Measurements from ENCODE around the gene TMCO4. TPM values are rescaled to one million over a fixed set of nuclear protein-coding genes. Genes with fewer than 3 reads are reported as not detected.

The TMCO4 gene
- total RNA-seq, 2 donors from 2014 or later, result 26.9 to 44.1 TPM

GRCh38 chr1:19769211-19769932 lies 30.3 kb downstream of the TMCO4 start:
- intact Hi-C loops (cut with DNase I), result no loop called here
- Histone ChIP-seq H3K36me3 (peaks cover 3% of the 10 kb centered on the region), H3K4me1 (no peaks in the 10 kb centered on the region), H3K9ac (ENCODE audit: low read depth in 2 of 2, low read length in 2 of 2) (no peak overlapping the region), H3K4me3 (no peak overlapping the region), H3K27ac (no peak overlapping the region), H3K9me3 (no peaks in the 10 kb centered on the region), H3K27me3 (no peaks in the 10 kb centered on the region)
- TF ChIP-seq, protein P1, sequence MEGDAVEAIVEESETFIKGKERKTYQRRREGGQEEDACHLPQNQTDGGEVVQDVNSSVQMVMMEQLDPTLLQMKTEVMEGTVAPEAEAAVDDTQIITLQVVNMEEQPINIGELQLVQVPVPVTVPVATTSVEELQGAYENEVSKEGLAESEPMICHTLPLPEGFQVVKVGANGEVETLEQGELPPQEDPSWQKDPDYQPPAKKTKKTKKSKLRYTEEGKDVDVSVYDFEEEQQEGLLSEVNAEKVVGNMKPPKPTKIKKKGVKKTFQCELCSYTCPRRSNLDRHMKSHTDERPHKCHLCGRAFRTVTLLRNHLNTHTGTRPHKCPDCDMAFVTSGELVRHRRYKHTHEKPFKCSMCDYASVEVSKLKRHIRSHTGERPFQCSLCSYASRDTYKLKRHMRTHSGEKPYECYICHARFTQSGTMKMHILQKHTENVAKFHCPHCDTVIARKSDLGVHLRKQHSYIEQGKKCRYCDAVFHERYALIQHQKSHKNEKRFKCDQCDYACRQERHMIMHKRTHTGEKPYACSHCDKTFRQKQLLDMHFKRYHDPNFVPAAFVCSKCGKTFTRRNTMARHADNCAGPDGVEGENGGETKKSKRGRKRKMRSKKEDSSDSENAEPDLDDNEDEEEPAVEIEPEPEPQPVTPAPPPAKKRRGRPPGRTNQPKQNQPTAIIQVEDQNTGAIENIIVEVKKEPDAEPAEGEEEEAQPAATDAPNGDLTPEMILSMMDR (IDR thresholded peaks at IDR 0.05), result no peak
- no peak for DNase-seq

DNA sequence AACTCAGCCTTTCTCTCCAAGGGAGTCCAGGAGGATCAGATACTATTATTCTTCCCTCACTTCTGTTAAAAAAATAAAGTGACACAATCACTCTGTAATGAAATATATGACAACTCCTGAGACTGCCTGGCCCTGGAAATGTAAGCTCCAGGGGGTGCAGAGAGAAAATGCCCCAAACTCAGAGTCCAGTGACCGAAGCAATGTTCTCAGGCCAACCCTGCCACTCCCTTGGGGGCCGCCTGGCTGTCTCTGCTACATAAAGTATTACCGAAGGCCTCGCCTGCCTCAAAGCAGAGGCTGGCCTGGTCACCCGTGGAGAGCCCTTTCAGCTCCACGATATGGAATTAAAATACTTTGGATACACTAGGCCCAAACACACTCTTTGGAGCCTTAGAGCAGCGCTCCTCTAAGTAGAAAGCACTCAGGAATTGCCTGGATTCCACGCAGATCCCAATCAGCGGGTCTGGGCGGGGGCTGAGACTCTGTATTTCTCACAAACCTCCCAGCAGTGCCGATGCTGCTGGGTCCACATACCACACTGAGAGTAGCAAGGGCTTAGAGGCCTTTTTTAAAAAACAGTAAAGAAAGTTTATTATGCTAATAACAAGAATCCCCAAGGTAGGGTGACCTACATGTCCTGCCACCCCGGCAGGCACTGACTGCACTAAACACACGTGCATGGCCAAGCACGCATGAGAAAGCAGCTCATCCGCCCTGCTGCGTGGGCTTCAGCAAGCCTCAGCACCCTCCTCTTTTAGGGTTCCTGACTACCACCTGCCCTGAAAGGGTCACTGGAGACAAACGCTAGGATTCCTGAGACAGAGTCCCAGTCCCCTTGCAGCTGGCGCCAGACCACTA lies 31.1 kb downstream of the TMCO4 start:
- Histone ChIP-seq H3K27ac (no peak overlapping the region), H3K9ac (ENCODE audit: low read depth in 2 of 2, low read length in 2 of 2) (no peak overlapping the region), H3K4me1 (no peaks in the 10 kb centered on the region), H3K9me3 (no peaks in the 10 kb centered on the region), H3K27me3 (no peaks in the 10 kb centered on the region), H3K4me3 (no peak overlapping the region), H3K36me3 (peaks cover 3% of the 10 kb centered on the region)
- DNase-seq, result no peak
- intact Hi-C loops (cut with DNase I), result no loop called here
- TF ChIP-seq, protein P1 (IDR thresholded peaks at IDR 0.05), result no peak

DNA sequence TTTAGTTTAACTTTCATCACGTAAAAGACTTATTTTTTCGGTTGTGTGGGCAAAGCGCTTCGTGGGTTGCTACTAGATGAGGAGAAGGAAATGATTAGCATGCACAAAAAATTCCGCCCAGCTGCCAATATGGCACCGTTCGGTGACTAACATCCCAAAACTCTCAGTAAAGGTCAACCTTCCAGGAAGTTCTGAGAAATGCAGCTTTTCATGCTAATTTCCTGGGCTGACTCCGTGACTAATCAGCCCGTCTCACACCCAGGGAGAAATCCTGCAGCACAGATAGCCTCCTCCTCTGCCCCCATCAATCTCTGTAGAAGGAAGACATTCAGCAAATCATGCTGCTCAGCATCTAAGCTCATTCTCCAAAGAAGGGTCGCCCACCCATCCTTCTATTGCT lies 34.1 kb downstream of the TMCO4 start:
- Histone ChIP-seq H3K9ac (ENCODE audit: low read depth in 2 of 2, low read length in 2 of 2) (no peak overlapping the region), H3K36me3 (peaks cover 2% of the 10 kb centered on the region), H3K9me3 (no peaks in the 10 kb centered on the region), H3K4me1 (no peaks in the 10 kb centered on the region), H3K27ac (no peak overlapping the region), H3K27me3 (no peaks in the 10 kb centered on the region), H3K4me3 (no peak overlapping the region)
- no peak for DNase-seq
- TF ChIP-seq, protein P1 (IDR thresholded peaks at IDR 0.05), result no peak
- intact Hi-C loops (cut with DNase I), result no loop called here

DNA sequence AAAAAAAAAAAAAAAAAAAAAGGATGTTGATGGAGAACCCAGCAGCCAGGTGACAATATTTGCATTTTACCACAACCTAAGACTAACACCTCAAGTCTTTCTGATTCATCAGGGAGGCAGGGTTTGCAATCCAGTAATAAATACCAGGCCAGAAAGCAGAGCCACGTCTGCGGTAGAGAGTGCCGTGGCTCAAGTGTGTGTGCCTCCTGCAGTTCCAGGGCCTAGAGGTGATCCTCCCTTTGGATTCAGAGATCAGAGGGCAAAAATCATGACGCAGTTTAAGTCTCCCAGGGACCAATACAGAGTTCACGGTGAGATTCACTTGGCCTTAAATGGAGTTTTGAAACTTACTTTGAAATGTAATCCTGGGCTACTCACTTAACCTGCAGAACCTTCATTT lies 34.9 kb downstream of the TMCO4 start:
- Histone ChIP-seq H3K36me3 (no peaks in the 10 kb centered on the region), H3K27ac (no peak overlapping the region), H3K4me1 (no peaks in the 10 kb centered on the region), H3K9ac (ENCODE audit: low read depth in 2 of 2, low read length in 2 of 2) (no peak overlapping the region), H3K4me3 (no peak overlapping the region), H3K9me3 (no peaks in the 10 kb centered on the region), H3K27me3 (no peaks in the 10 kb centered on the region)
- intact Hi-C loops (cut with DNase I), result loop anchor here (5.0 kb wide), 1 partner anchor 117 kb away; the partner anchor contains the start of gene OTUD3
- TF ChIP-seq, protein P1 (IDR thresholded peaks at IDR 0.05), result no peak
- DNase-seq, result no peak

GRCh38 chr1:19762175-19762779 lies 37.4 kb downstream of the TMCO4 start:
- H3K27ac ChIP-seq, result no peak overlapping the region
- H3K9ac ChIP-seq (ENCODE audit: low read depth in 2 of 2, low read length in 2 of 2), result no peak overlapping the region
- TF ChIP-seq, protein P1 (IDR thresholded peaks at IDR 0.05), result peak; percentile 73
- DNase-seq, result peak; percentile 40
- H3K4me1 ChIP-seq, result no peaks in the 10 kb centered on the region
- H3K9me3 ChIP-seq, result no peaks in the 10 kb centered on the region
- no peaks in the 10 kb centered on the region for H3K27me3 ChIP-seq
- no peak overlapping the region for H3K4me3 ChIP-seq
- H3K36me3 ChIP-seq, result no peaks in the 10 kb centered on the region
- intact Hi-C loops (cut with DNase I), result loop anchor here (5.0 kb wide), 1 partner anchor 120 kb away; the partner anchor contains the start of gene OTUD3
